ENCODE measurements around the gene KRTAP10-4.
"Not testable (repeated sequence)": the region's sequence is repeated elsewhere in the genome, so short reads cannot be mapped to it uniquely, and the experiment has no call there.

Gene KRTAP10-4

DNA sequence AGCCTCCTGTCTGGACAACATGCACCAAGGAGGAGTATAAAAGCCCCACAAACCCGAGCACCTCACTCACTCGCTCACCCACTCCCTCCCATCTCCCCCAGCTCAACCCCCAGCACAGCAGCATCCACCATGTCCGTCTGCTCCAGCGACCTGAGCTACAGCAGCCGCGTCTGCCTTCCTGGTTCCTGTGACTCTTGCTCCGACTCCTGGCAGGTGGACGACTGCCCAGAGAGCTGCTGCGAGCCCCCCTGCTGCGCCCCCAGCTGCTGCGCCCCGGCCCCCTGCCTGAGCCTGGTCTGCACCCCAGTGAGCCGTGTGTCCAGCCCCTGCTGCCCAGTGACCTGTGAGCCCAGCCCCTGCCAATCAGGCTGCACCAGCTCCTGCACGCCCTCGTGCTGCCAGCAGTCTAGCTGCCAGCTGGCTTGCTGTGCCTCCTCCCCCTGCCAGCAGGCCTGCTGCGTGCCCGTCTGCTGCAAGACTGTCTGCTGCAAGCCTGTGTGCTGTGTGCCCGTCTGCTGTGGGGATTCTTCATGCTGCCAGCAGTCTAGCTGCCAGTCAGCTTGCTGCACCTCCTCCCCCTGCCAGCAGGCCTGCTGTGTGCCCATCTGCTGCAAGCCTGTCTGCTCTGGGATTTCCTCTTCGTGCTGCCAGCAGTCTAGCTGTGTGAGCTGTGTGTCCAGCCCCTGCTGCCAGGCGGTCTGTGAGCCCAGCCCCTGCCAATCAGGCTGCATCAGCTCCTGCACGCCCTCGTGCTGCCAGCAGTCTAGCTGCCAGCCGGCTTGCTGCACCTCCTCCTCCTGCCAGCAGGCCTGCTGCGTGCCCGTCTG is at the start of gene KRTAP10-4:
TSS of gene KRTAP10-4 (plus strand) at position 100 of the 827 bp plus-strand sequence. CDS start at position 130, 30 bp downstream.
- DNase-seq, result not testable (repeated sequence)

DNA sequence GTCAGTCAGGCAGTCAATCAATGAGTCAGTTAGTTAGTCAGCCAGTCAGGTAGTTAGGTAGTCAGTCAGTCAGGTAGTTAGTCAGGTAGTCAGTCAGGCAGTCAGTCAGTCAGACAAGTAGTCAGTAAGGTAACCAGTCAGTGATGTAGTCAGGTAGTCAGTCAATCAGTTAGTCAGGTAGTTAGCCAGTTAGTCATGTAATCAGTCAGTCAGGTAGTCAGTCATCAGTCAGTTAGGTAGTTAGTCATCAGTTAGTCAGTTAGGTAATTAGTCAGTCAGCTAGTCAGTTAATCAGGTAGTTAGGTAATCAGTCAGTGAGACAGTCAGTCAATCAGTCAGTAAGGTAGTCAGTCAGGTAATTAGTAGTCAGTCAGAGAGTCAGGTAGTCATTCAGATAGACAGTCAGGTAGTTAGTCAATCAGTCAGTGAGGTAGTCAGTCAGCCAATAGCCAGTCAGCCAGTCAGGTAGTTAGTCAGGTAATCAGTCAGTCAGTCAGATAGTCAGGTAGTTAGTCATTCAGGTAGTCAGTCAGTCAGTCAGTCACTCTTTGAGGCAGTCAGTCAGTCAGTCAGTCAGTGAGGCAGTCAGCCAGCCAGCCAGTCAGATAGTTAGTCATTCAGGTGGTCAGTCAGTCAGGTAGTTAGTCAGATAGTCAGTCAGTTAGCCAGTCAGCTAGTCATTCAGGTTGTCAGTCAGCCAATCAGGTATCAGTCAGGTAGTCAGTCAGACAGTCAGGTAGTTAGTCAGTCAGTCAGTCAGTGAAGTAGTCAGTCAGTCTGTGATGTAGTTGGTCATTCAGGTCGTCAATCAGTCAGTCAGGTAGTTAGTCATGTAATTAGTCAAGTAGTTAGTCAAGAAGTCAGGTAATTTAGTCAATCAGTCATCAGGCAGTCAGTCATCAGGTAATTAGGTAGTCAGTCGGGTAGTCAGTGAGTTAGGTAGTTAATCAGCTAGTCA is 48.8 kb upstream of the KRTAP10-4 start:
- DNase-seq, result no peak

DNA sequence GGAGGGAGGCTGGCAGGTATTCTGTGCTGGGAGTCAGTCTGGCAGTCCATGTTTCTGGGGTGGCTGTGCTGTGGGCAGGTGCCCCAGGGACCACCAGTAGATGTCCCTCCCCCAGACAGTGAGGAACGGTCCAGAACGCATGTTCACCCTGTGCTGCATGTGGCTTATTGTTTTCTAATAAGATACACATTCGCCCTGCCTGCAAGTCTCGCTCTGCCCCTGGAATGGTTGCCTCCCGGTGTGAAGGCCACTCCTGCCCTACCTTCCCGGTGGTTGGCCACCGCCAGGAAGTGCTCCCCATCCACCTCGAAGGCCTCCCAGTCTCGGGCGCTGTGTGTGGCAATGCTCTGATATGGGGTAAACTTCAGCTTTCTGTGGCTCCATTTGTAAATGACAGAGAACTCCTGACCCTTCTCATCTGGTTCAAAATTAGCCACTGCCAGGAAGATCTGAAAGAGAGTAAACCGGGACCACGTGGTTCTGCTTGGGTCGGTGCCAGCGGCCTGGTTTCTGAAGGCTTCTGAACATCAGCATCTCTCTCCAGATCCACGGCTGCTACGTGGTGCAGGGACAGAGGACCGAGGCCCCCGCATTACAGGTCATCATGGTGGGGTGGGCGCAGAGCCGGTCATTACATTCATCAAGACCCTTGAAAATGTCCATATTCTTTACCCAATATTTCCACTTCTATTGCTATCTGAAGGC is 48.0 kb upstream of the KRTAP10-4 start:
- DNase-seq, result no peak

- DNase-seq, result no peak
Observed at GRCh38 chr21:44526096-44526997, 47.2 kb upstream of the KRTAP10-4 start.

GRCh38 chr21:44527156-44527982 is 46.2 kb upstream of the KRTAP10-4 start:
- DNase-seq, result no peak

DNA sequence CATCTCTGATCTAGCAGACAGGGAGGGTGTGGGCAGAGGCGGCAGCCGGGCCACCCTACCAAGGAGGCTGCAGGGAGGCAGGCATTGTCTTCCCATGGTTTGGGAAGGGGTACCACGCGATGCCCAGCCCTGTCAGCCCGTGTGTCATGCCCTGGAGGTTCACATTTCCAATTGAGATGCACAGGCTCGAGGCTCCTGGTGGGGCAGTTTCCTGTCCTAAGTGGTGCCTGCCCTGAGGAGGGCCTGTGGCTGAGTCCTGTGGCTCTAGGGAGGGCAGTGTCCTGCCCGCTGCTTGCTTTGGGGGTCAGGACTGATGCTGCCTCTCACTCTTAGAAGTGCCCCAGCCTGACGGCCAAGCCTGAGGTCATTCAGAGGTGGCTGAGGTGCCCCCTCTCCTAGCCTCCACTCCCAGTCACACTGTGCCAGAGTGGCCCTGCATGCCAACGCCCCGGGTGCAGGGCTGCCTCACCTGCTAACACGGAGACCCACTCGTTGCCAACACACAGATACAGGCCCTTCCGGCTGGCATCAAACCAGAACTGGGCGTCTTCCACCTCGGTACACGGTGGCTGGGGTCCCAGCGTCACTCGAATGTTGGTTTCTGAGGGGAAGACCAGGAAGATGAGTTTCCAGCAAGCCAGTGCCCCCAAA is 45.4 kb upstream of the KRTAP10-4 start:
- no peak for DNase-seq

GRCh38 chr21:44528634-44528995 is 44.9 kb upstream of the KRTAP10-4 start:
- DNase-seq, result no peak

GRCh38 chr21:44529011-44529421 is 44.5 kb upstream of the KRTAP10-4 start:
- no peak for DNase-seq

- no peak for DNase-seq
Observed at GRCh38 chr21:44529503-44530125, 43.9 kb upstream of the KRTAP10-4 start.

GRCh38 chr21:44530221-44530902 is 43.2 kb upstream of the KRTAP10-4 start:
- no peak for DNase-seq

- no peak for DNase-seq
Observed at GRCh38 chr21:44530903-44531605, 42.5 kb upstream of the KRTAP10-4 start.

- DNase-seq, result peak in 1 of 2 experiments; percentile 17
Observed at GRCh38 chr21:44531606-44532564, 41.6 kb upstream of the KRTAP10-4 start.

- no peak for DNase-seq
Observed at GRCh38 chr21:44532712-44533111, 40.8 kb upstream of the KRTAP10-4 start.

DNA sequence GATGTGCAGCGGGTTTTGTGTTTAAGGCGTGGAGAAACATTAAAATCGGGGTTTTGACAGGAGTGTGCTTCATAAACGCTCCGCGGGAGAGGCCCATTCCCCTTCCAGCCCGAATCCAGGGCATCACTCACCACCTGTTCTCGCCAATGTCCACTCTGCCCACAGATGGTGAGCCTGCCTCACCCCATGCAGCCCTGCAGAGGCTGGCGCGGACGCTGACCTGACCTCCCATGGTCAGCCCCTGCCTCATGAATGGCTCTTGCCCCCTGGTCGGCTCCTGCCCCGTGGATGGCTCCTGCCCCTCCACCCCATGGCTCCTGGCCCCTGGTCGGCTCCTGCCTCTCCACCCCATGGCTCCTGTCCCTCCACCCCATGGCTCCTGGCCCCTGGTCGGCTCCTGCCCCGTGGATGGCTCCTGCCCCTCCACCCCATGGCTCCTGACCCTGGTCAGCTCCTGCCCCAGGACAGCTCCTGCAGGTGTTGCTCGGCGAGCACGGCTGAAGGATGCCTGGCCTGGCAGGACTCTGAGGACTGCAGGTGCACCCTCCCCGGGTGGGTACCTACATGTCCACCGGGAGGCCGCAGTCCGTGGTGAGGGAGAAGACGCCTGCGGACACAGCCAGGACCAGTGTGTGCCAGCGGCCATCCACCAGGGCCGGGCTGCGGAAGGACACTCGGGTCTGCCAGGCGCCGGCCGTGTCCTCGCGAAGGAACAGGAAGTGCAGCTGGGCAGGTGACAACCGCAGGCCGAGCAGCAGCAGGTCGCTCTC is 40.2 kb upstream of the KRTAP10-4 start:
- DNase-seq, result no peak

- no peak for DNase-seq
Observed at GRCh38 chr21:44533891-44534627, 39.5 kb upstream of the KRTAP10-4 start.

DNA sequence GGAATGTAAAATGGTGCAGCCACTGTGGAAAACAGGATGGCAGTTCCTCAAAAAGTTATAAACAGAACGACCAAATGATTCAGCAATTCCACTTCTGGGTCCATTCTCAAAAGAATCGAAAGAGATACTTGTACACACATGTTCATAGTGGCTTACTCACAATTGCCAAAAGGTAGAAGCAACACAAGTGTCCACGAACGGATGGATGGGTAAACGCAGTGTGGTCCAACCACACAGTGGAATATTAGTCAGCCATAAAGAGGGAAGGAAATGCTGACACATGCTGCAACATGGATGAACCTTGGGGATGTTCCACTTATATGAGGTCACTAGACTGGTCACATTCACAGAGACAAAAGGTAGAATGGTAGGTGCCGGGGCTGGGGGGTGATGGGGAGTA is 38.8 kb upstream of the KRTAP10-4 start:
- no peak for DNase-seq
